Glutamatergic neuron (in vitro differentiated cells): ENCODE measurements around the gene PTPDC1. TPM values are rescaled to one million over a fixed set of nuclear protein-coding genes. Genes with fewer than 3 reads are reported as not detected.

Experiments used
- DNase-seq: peaks from one replicate; pipeline ENCODE4 v3.0.0; 2022
- H3K27ac Mint-ChIP-seq: one replicate; pipeline ENCODE4 v1.8.0; 2020; ENCODE audit warnings: mild to moderate bottlenecking, mixed read lengths, inconsistent platforms; ENCODE audit not compliant: unreplicated experiment
- H3K27me3 Mint-ChIP-seq: one replicate; pipeline ENCODE4 v1.8.0; 2020; ENCODE audit warnings: mild to moderate bottlenecking, moderate library complexity, mixed read lengths, inconsistent platforms; ENCODE audit not compliant: unreplicated experiment
- H3K36me3 Mint-ChIP-seq: one replicate; pipeline ENCODE4 v1.8.0; 2020; ENCODE audit warnings: mild to moderate bottlenecking, mixed read lengths, inconsistent platforms; ENCODE audit not compliant: unreplicated experiment
- H3K4me1 Mint-ChIP-seq: one replicate; pipeline ENCODE4 v1.8.0; 2020; ENCODE audit warnings: mild to moderate bottlenecking, low read depth, mixed read lengths, inconsistent platforms; ENCODE audit not compliant: unreplicated experiment
- H3K4me3 Mint-ChIP-seq: one replicate; pipeline ENCODE4 v1.8.0; 2020; ENCODE audit warnings: mild to moderate bottlenecking, mixed read lengths, inconsistent platforms; ENCODE audit not compliant: unreplicated experiment
- H3K9me3 Mint-ChIP-seq: one replicate; pipeline ENCODE4 v1.8.0; 2020; ENCODE audit warnings: mild to moderate bottlenecking, moderate library complexity, mixed read lengths, inconsistent platforms; ENCODE audit not compliant: unreplicated experiment
- CTCF ChIP-seq: fragments of 200-600 bp; sonication (generic); IDR thresholded peaks from one replicate; pipeline ENCODE4 v1.5.0; 2021; ENCODE audit not compliant: partially characterized antibody, unreplicated experiment
- total RNA-seq: library from RNA; stranded (reverse); fragmentation: NEBNext Ultra II Directional; extraction: Animal tissue kit (Norgen Biotek cat#: 25700); gene quantifications from one replicate; pipeline ENCODE4 v1.2.1, GENCODE V29; 2021; ENCODE audit not compliant: unreplicated experiment

The PTPDC1 gene
- total RNA-seq, 1 donor from 2014 or later: 9.7 TPM

DNA sequence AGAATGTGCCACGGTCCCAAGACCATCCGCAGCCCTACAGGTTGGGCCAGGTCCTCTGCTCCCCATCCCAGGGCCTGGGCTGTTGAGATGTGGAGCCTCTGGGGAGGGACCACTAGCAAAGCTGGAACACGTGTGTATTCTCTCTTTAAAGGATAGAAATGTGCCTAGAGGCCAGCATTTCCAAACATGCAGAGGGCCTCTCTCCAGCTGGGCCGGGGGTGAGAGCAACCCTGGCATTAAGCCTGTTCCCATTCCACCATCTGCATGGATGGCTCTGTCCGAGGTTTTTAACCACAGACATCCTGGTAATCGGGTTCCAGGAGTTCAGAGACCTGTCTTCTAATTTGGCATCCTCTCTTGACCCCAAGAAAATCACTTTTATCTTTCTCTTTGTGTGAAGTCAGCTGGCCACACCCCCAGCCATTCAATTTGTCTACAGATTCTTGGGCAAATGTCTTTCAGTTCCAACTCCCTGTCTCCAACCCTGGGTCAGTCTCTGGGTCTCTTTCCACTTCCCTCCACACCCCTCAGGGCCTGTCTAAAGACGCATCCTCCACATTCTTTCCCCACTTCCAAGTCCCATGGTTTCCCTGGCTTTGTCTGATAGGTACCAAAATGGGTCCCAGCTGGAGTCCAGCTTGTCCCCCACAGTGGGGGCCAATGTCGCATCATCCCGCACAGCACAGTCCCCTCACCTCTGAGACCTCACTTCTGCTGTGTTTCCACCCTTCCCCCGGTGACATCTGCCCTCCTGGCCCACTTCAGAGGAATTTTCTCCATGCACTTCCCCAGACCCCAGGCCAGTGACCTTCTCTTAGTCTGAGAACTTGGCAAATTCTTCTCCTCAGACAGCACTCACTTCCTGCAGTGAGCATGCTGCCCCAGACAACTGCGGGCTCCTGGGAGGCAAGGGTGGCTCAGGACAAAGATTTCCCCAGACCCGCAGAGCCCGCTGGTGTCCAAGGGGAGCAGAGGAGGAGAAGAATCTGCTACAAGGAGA is 56.8 kb downstream of the PTPDC1 start:
- no peaks in the 10 kb centered on the region for H3K27me3 Mint-ChIP-seq
- peak overlapping the region; percentile 67 for H3K27ac Mint-ChIP-seq
- no peak for TF ChIP-seq CTCF
- no peak for DNase-seq
- peak overlapping the region; percentile 57 for H3K4me3 Mint-ChIP-seq
- no peaks in the 10 kb centered on the region for H3K36me3 Mint-ChIP-seq
- H3K4me1 Mint-ChIP-seq: peaks cover 22% of the 10 kb centered on the region
- peaks cover 8% of the 10 kb centered on the region for H3K9me3 Mint-ChIP-seq

GRCh38 chr9:94142353-94142752 is 58.1 kb downstream of the PTPDC1 start:
- peaks cover 22% of the 10 kb centered on the region for H3K4me1 Mint-ChIP-seq
- H3K9me3 Mint-ChIP-seq: peaks cover 8% of the 10 kb centered on the region
- no peaks in the 10 kb centered on the region for H3K27me3 Mint-ChIP-seq
- H3K36me3 Mint-ChIP-seq: no peaks in the 10 kb centered on the region
- no peak for TF ChIP-seq CTCF
- H3K27ac Mint-ChIP-seq: no peak overlapping the region
- DNase-seq: no peak
- H3K4me3 Mint-ChIP-seq: no peak overlapping the region

GRCh38 chr9:94144394-94144793 is 60.1 kb downstream of the PTPDC1 start:
- peaks cover 19% of the 10 kb centered on the region for H3K4me1 Mint-ChIP-seq
- no peak for DNase-seq
- TF ChIP-seq CTCF: no peak
- no peaks in the 10 kb centered on the region for H3K36me3 Mint-ChIP-seq
- no peak overlapping the region for H3K27ac Mint-ChIP-seq
- H3K9me3 Mint-ChIP-seq: peaks cover 10% of the 10 kb centered on the region
- no peaks in the 10 kb centered on the region for H3K27me3 Mint-ChIP-seq
- H3K4me3 Mint-ChIP-seq: no peak overlapping the region

- Mint-ChIP-seq H3K27me3 (peaks cover 2% of the 10 kb centered on the region), H3K36me3 (no peaks in the 10 kb centered on the region), H3K27ac (no peak overlapping the region), H3K9me3 (peaks cover 9% of the 10 kb centered on the region), H3K4me3 (no peak overlapping the region), H3K4me1 (peaks cover 13% of the 10 kb centered on the region)
- no peak for TF ChIP-seq CTCF
- DNase-seq: no peak
Measured at GRCh38 chr9:94145640-94146039, 61.4 kb downstream of the PTPDC1 start.

GRCh38 chr9:94147776-94148175 is 63.5 kb downstream of the PTPDC1 start:
- Mint-ChIP-seq H3K4me3 (no peak overlapping the region), H3K4me1 (peaks cover 5% of the 10 kb centered on the region), H3K36me3 (no peaks in the 10 kb centered on the region), H3K27ac (no peak overlapping the region), H3K27me3 (peaks cover 2% of the 10 kb centered on the region), H3K9me3 (peaks cover 4% of the 10 kb centered on the region)
- DNase-seq: no peak
- TF ChIP-seq CTCF: no peak
